ENCODE measurements around the gene HSD17B2. TPM values are rescaled to one million over a fixed set of nuclear protein-coding genes. Genes with fewer than 3 reads are reported as not detected.
"Not testable (repeated sequence)": the region's sequence is repeated elsewhere in the genome, so short reads cannot be mapped to it uniquely, and the experiment has no call there.

The HSD17B2 gene
- total RNA-seq, 2 donors from 2014 or later = 44.6 to 69.2 TPM

DNA sequence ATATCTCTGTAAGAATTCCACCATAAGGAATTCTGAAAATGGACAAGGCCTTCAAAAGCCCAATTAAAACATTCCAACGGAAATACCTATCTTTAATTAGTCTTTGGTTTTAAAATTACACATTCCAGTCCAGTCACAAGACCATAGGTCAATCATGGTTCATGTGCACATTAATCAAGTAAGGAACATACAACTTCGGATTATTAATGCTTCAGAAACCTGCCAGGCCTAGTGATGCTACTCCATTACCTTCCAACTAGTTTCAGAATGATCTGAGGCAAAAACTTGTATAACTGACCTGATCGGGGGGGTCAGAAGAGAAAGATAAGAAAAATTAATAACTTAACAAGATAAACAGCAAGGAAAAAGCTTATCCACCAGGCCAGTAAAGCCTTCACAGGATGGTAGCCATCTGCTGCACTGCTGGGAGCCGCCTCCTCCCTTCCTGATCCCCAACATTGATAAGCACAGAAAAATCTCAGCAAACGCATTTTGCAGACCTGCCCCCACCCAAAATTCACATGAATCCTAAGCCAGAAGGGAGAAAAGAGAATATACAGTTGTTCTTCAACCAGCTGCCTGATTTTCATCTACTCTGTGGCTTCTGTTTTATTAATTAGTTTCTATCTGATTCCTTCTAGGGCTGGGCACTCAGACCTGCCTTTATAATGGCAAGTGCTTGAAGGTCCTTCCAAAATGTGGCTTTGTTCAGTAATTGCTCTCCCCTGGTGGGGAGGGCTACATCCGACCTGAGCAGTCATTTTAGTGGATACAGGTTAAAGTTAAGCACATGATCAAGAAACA lies 29.8 kb upstream of the HSD17B2 start:
- Histone ChIP-seq H3K27ac (no peak overlapping the region), H3K9me3 (no peaks in the 10 kb centered on the region), H3K9ac (ENCODE audit: low read depth in 2 of 2, low read length in 2 of 2) (no peak overlapping the region), H3K36me3 (no peaks in the 10 kb centered on the region), H3K4me1 (no peaks in the 10 kb centered on the region), H3K27me3 (no peaks in the 10 kb centered on the region), H3K4me3 (no peak overlapping the region)
- DNase-seq = no peak
- intact Hi-C loops (cut with DNase I) = no loop called here
- TF ChIP-seq, protein P1, sequence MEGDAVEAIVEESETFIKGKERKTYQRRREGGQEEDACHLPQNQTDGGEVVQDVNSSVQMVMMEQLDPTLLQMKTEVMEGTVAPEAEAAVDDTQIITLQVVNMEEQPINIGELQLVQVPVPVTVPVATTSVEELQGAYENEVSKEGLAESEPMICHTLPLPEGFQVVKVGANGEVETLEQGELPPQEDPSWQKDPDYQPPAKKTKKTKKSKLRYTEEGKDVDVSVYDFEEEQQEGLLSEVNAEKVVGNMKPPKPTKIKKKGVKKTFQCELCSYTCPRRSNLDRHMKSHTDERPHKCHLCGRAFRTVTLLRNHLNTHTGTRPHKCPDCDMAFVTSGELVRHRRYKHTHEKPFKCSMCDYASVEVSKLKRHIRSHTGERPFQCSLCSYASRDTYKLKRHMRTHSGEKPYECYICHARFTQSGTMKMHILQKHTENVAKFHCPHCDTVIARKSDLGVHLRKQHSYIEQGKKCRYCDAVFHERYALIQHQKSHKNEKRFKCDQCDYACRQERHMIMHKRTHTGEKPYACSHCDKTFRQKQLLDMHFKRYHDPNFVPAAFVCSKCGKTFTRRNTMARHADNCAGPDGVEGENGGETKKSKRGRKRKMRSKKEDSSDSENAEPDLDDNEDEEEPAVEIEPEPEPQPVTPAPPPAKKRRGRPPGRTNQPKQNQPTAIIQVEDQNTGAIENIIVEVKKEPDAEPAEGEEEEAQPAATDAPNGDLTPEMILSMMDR (IDR thresholded peaks at IDR 0.05) = no peak

DNA sequence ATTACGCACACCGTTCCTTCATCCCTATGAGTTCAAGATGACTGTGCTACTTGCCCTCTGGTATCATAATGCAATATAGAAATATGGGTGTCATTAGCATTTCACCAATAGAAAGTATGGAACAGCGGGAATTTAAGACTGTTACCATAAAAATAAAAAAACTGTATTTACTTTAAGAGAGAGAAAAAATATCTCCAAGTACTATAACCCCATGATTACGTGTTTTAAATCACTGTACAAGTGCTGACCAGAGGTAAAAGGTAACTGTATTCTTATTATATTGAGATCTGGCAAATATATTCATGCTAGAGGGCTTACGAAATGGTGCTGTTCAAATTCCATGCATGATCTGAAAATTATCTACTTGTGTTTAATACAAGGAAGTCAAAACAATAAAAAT lies 29.0 kb upstream of the HSD17B2 start:
- DNase-seq = no peak
- intact Hi-C loops (cut with DNase I) = no loop called here
- no peaks in the 10 kb centered on the region for H3K9me3 ChIP-seq
- H3K36me3 ChIP-seq = no peaks in the 10 kb centered on the region
- TF ChIP-seq, protein P1 (IDR thresholded peaks at IDR 0.05) = no peak
- H3K4me3 ChIP-seq = no peak overlapping the region
- no peaks in the 10 kb centered on the region for H3K4me1 ChIP-seq
- no peak overlapping the region for H3K27ac ChIP-seq
- no peaks in the 10 kb centered on the region for H3K27me3 ChIP-seq
- H3K9ac ChIP-seq (ENCODE audit: low read depth in 2 of 2, low read length in 2 of 2) = no peak overlapping the region

DNA sequence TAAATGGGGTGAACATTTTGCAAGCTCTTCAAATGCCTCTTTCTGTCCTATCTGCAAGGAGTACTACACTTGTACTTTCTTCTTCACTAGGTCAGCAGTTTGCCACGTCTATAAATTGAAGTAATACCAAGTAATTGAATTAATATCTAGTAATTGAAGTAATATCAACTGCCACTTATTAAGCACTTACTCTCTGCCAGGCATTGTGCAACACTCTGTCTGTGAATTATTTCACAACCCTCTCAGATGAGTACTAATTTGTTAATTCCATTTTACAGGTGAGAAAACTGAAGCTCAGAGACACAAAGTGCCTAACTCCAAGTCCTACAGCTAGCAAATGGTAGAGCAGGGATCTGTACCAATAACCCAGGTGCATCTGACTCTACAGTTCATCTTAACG lies 27.9 kb upstream of the HSD17B2 start:
- no peak for DNase-seq
- no peaks in the 10 kb centered on the region for H3K4me1 ChIP-seq
- intact Hi-C loops (cut with DNase I) = no loop called here
- H3K27me3 ChIP-seq = no peaks in the 10 kb centered on the region
- no peaks in the 10 kb centered on the region for H3K36me3 ChIP-seq
- H3K9ac ChIP-seq (ENCODE audit: low read depth in 2 of 2, low read length in 2 of 2) = no peak overlapping the region
- TF ChIP-seq, protein P1 (IDR thresholded peaks at IDR 0.05) = no peak
- no peak overlapping the region for H3K4me3 ChIP-seq
- no peaks in the 10 kb centered on the region for H3K9me3 ChIP-seq
- no peak overlapping the region for H3K27ac ChIP-seq

DNA sequence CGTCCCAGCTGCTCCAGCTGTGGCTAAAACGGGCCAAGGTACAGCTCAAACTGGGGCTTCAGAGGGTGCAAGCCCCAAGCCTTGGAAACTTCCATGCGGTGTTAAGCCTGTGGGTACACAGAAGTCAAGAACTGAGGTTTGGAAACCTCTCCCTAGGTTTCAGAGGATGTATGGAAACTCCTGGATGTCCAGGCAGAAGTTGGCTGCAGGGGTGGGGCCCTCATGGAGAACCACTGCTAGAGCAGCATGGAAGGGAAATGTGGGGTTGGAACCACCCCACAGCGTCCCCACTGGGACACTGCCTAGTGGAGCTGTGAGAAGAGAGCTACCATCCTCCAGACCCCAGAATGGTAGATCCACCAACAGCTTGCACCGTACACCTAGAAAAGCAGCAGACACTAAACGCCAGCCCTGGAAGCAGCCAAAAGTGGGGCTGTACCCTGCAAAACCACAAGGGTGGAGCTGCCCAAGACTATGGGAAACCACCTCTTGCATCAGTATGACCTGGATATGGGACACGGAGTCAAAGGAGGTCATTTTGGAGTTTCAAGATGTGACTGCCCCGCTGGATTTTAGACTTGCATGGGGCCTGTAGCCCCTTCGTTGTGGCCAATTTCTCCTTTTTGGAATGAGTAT lies 26.0 kb upstream of the HSD17B2 start:
- Histone ChIP-seq H3K9me3 (no peaks in the 10 kb centered on the region), H3K4me1 (no peaks in the 10 kb centered on the region), H3K9ac (ENCODE audit: low read depth in 2 of 2, low read length in 2 of 2) (no peak overlapping the region), H3K36me3 (no peaks in the 10 kb centered on the region), H3K27me3 (no peaks in the 10 kb centered on the region), H3K27ac (no peak overlapping the region), H3K4me3 (no peak overlapping the region)
- intact Hi-C loops (cut with DNase I) = no loop called here
- no peak for DNase-seq
- TF ChIP-seq, protein P1 (IDR thresholded peaks at IDR 0.05) = no peak

DNA sequence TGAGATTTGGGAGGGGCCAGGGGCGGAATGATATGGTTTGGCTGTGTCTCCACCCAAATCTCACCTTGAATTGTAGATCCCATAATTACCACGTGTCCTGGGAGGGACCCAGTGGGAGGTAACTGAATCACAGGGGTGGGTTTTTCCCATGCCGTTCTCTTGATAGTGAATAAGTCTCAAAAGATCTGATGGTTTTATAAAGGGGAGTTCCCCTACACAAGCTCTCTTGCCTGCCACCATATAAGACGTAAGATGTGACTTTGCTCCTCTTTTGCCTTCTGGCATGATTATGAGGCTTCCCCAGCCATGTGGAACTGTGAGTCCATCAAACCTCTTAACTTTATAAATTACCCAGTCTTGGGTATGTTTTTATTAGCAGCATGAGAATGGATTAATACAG lies 25.3 kb upstream of the HSD17B2 start:
- H3K27ac ChIP-seq; DNase-seq; H3K9ac ChIP-seq (ENCODE audit: low read depth in 2 of 2, low read length in 2 of 2); H3K36me3 ChIP-seq; H3K9me3 ChIP-seq; H3K27me3 ChIP-seq; H3K4me3 ChIP-seq; H3K4me1 ChIP-seq; intact Hi-C loops (cut with DNase I): not testable (repeated sequence)

DNA sequence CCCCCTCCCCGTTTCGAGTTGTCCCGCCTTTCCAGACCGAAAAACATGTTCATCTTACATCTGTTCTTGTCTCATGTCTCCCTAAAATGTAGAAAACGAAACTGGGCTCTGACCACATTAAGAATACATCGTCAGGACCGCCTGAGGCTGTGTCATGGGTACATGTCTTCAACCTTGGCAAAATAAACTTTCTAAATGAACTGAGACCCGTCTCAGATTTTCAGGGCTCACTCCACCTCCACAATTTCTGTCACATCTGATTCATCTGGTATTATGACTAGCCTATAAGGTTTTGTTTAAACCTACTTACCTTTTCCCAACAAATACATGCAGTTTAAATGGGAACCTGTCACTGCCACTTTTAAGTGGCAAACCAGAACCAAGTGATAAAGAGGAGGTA lies 24.4 kb upstream of the HSD17B2 start:
- DNase-seq = no peak
- TF ChIP-seq, protein P1 (IDR thresholded peaks at IDR 0.05) = no peak
- H3K27me3 ChIP-seq = no peaks in the 10 kb centered on the region
- no peak overlapping the region for H3K27ac ChIP-seq
- peak overlapping the region in 1 of 2 donors; percentile 35 for H3K9ac ChIP-seq (ENCODE audit: low read depth in 2 of 2, low read length in 2 of 2)
- peak overlapping the region; percentile 64 for H3K4me3 ChIP-seq
- no peaks in the 10 kb centered on the region for H3K9me3 ChIP-seq
- H3K4me1 ChIP-seq = no peaks in the 10 kb centered on the region
- intact Hi-C loops (cut with DNase I) = no loop called here
- no peaks in the 10 kb centered on the region for H3K36me3 ChIP-seq
